ENCODE data around the gene AMER3.

GRCh38 chr2:130767408-130767775 lies 12.1 kb downstream of the AMER3 start:
- no peak for TF ChIP-seq CTCF (IDR thresholded peaks at IDR 0.05 in 8 of 11, conservative IDR thresholded peaks at IDR 0.05 in 3 of 11)
- no peak for TF ChIP-seq POLR2AphosphoS5 (IDR thresholded peaks at IDR 0.05)
- no peak for TF ChIP-seq POLR2A (IDR thresholded peaks at IDR 0.05)
